ENCODE results near the gene ZSWIM4.
A peak's percentile ranks its signal among the peaks of the same experiment; 100 is the strongest.

ZSWIM4 gene

DNA sequence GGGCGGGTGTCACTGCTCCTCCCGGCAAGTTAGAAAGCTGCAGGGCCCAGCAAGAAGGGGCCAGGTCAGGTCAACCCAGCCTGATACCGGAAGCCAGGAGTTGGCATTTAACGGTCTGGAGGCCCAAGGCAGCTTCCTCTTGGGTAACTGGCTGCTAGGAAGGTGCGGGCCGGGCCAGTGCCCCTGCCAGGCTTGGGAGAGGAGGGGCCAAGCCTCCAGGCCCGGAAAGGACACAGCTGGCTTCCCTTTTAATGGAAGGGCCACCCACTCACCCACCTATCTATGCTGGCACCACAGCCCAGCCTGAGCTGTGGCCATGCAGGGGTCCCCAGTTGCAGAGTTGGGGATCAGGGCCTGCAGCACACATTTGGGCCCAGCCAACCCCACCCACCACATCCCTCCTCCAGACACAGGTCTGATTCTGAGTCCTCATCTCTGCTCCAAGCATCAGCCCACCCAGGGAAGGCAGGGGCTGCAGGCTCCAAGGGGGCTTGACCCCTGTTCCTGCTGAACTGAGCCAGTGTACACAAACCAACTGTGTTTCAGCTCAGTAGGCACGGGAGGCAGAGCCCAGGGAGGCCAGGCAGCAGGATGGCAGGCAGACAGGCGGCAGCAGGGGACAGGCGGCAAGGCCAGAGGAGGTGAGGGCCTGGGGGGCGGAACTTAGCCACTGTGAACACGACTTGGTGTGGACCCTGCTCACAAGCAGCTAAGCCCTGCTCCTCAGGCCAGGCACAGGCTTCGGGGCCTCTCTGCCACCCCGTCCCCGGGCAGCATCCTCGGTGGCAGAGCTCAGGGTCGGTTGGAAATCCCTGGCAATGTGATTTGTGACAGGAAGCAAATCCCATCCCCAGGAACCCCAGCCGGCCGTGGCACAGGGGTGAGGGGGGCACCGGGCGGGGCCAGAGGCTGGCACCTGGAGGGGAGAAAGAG lies 40.8 kb downstream of the ZSWIM4 start:
- DNase-seq, result peak; percentile 75

DNA sequence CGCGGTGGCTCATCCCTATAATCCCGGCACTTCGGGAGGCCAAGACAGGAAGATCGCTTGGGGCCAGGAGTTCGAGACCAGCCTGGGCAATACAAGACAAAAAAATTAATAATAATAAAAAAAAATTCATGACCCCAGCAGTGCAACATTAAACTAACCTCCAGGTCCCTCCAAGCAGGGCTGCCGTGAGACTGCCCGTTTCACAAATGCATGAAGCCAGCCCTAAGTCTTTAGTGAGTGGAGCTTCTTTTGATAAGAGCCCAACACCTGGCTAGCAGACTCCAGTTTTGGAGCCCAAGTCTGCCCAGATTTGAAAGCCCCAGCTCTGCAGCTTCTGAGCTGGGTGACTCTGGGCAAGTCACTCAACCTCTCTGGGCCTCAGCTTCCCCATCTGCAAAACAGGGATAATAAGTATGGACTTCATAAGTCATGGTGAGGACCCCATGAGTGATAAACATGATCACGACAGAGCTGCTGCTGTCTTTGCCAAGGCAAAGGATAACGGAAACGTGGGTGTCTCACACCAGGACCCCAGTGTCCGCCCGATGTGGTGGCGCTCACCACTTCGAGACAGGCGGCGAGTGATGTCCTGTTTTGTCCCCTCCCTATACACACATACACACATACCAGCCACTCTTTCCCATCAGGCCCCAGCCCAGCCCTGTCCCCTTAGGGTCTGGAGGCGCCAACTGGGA lies 43.3 kb downstream of the ZSWIM4 start:
- no peak for DNase-seq

DNA sequence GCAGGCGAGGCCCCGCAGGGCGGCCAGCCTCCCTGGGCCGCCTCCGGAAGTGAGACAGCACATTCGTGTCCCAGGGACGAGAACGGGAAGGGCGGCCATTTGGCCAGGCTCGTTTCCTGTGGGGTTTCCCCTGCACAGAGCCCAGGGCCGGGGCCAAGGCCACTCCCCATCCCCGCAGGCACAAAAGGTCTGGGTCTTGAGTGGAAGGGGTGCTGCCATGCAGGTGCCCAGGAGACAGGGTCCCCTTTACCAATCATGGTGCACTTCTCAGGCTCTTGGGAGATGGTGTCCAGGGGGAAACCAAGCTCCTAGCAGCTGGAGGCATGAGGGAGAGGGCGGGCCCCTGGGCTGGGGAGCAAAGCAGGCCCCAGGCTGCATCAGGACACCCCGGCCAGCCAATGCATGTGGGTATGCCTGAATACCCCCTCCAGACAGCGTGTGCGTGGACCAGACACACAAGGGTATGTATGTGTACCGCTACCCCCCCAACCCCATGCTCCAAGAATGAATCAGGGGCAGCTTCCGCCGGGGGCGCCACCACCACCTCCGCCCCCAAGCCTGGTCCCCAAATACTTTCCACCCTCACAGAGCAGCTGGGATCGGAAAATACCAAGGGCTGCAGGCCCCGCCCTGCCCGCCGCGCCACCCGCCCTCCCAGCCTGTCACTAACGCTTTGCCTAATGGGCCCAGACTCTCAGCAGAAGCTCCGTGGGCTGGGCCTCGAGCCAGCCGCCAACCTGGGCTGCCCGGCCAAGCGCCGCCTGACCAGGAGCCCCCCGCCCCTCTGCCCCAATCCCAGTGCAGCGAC lies 44.1 kb downstream of the ZSWIM4 start:
- DNase-seq, result peak; percentile 93

DNA sequence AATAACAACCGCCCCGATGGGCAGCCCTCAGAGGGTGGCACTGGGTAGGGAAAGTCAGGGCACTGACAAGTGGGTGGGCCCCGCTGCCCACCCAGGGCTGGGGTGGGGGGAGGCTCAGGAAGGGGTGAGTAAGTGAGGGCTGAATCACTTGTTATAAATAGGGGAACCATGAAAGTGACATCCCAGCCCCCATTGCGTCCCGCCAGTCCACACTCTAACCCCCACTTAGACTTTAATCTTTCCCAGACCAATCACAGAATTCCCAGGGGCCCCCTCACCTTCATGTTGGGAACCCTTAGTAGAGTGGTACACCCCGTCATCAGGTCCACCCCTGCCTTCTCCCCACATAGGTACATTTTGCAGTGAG lies 44.7 kb downstream of the ZSWIM4 start:
- DNase-seq, result peak; percentile 81

DNA sequence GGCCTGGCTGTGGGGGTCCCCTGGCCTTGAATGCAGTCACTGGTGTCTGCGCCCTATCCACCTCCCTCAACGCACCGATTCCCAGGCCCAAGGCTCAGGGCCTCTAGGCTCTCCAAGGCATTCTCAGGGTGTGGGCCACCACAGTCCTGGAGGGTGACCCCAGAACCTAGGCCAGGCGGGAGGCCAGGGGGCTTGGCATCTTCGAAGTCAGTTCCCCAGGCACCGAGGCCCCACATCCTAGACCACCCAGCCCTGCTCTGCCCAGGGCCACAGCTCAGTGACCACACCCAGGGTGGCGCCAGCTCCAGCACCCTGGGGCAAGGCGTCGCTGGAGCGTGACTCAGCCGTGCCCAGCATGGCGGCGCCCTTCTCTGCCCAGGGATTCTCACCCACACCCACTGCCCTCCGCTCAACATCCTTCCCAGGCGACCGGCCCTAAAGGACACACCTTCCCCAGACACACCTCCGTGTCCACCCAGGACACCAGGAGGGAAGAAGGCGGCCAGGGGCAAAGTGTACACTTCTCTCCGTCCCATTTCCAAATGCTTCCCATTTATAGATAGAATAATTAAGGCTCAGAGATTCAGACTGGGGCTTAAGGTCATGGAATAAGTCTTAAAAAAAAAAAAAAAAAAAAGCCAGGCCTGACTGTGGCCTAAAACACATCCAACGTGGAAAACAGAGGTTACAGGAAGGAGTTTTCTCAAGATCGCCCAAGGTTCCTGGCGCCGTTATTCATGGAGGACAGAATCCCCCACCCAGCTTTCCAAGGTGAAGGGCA lies 45.3 kb downstream of the ZSWIM4 start:
- DNase-seq, result no peak

DNA sequence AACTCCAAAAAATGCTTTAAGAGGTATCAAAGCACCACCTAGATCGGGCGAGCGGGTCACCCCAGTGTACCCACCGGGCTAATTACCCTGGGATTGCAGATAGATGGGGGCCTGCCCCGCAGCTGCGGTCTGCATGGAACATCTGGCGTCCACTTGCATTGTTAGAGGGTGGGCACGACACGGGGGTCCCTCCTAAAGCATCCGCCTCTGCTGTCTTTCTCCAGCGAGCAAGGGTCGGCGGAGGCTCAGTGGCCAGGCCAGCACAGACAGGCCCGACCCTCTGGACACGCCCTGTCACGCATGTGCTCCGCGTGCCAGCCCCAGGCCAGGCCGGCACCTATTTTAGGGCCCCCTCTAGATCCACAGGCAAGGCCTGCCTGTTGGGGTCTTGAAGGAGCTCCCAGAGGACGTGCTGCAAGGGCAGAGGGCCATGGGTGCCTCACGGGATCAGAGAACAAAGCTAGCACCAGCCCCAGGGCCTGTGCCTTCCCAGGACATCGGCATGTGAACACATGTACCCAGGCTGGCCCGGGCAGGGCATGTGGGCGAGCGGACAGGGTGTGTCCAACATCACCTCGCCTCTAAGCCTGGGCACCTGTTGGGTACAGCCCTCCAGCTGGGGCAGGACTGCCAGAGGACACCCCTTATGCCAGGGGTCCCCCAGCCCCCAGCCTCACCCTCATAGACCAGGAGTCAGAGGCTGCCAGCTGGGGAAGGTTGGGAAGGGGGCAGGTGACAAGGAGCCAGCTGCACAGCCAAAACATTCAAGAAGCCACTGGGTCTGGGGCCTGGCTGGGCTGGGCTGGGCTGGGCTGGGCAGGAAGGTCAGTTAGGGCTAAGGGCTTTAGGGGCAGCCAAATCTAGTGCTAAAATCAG lies 46.1 kb downstream of the ZSWIM4 start:
- no peak for DNase-seq

DNA sequence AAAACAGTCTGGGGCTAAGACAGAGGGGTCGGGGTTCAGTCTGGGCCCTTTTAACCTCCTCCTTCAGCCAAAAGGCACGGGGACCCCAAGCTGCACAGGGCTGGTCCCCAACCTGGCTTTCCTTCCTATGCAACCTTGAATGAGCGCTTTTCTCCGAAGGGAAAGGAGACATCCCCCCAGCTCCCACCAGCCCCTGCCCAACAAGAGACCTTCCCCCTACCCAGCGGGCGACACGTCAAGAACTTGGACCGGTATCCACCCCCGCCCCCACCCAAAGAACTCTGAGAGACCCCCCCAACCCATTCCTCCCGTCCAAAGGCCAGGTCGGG lies 46.7 kb downstream of the ZSWIM4 start:
- no peak for DNase-seq

DNA sequence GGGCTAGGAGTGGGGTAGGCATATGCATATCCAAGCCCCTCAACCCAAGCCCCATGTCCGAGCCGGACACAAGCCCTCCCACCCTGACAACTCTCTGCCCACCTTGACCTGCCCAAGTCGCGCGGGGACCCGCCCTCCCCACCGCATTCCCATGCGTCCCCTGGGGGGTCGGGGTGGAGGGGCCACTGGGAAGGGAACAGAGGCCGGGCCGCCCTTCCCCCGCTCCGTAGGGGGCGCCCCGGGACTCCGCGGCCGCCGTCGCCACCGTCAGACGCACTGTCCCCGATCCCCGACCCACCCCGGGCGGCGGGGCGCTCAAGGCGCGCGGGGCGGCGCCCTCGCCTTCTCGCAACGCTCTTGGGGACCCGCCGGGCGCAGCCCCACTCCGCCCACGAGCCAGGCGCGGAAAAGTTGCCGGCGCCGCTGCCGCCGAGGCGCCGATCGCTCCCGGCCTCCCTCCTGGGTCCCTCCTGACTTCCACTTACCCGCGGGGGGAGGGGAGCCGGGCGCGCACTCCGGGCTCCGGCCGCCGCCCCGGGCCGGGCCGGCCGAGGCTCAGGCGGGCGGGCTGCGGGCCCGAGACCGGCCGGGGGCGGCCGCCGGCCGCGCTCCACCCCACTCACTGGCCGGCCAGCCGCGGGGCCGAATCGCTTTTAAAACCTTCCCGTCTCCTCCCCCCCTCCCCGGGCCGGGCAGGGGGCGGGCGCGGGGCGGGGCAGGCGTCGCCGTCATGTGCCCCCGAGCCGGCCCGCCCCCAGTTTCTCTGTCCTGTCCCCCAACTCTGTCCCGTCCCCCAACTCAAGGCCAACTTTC lies 47.3 kb downstream of the ZSWIM4 start:
- peak; percentile 46 for DNase-seq

DNA sequence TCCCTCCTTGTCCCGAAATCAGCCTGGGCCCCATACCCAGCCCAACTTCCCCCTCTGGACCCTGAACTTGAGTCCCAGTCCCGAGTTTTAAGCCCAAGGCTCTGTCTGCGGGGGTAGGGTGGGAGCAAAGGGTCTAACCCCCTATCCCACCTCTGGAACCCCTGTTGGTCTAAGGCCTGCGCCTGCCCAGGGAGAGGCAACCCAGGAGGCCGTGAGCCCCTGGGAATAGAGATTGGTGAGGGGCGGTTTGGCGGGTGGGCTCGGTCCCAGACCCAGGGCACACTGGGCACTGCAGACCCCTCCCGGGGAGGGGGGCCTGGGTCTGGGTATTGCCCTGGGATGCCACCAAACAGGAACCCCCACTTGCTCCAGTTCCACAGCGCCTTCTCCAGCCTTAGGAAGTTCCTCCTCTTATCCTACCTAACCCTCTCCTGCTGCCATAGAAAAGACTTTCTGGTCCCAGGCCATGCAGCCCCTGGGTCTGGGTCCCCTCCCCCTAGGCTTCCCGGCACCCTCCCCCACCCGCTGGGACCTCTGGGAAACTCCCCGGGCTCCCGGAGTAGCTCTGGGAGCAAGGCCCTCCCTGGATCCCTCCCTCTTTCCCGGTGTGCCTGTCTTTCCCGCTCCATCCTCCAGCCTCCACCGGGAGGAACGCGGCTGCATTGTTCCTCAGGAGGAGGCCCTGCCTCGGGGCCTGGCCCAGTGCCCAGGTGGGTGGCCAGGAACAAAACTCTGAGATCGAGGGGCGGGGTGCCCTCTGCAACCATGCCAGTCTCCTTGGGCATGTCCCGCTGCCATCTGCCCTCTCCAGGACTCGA lies 48.1 kb downstream of the ZSWIM4 start:
- no peak for DNase-seq

DNA sequence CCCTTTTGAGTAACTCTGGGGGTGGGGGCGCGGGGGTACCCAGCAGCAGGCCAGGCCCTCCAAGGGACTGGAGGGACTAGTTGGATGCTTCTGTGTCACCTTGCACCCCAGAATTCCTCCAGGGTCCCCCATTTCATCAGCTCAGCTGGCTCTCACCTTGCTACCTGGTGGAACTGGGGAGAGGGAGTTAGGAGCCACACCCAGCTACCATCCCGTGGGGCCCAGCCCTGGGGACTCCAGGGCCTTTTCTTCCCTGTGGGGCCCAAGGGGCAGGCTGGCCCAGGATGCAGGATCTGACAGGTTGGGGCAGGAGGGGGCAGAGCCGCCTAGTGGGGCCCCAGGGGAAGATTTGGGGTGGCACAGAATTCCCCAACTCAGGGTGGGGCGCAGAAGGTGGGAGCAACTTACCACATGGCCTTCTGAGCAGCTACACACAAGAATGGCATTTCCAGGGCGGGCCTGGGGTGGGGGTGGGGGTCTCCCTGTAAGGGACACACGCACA lies 48.9 kb downstream of the ZSWIM4 start:
- DNase-seq, result no peak

DNA sequence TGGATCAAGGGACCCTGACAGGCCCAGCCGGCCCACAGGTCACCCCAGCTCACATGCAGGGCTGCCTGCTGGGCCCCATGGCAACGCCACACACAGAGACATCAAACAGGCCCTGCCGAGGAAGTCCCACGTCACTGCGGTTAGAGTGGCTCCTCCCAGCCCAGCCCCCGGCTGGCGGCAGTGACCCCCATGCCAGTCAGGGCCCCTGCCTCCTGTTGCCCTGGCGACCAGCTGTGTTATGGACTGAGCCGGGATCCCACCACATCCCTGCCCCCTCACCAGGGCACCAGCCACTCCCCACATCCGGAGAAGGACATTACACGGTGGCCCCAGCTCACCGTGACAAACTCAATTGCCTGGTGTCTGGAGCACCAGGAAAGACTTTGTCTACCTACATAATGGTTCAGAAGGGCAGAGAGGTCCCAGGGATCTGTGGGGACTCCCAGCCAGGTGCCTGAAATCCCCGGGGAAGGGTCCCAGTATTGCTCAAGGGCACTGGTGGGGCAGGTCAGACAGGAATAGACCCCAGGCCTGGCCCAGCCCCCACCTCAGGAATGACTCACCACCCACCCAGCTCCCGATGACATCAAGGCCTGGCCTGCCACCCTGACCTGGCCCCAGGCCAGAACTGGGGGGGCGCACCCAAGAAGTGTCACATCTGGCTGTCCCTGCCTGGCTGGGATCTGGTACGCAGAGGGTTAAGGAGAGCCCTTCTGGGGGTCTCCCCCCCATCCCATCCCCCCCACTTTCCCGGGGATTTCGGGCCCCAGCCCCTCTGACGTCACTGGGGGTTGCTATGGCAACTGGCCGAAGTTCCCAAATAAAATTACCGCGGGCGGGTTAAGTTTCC lies 51.5 kb downstream of the ZSWIM4 start:
- peak; percentile 79 for DNase-seq

DNA sequence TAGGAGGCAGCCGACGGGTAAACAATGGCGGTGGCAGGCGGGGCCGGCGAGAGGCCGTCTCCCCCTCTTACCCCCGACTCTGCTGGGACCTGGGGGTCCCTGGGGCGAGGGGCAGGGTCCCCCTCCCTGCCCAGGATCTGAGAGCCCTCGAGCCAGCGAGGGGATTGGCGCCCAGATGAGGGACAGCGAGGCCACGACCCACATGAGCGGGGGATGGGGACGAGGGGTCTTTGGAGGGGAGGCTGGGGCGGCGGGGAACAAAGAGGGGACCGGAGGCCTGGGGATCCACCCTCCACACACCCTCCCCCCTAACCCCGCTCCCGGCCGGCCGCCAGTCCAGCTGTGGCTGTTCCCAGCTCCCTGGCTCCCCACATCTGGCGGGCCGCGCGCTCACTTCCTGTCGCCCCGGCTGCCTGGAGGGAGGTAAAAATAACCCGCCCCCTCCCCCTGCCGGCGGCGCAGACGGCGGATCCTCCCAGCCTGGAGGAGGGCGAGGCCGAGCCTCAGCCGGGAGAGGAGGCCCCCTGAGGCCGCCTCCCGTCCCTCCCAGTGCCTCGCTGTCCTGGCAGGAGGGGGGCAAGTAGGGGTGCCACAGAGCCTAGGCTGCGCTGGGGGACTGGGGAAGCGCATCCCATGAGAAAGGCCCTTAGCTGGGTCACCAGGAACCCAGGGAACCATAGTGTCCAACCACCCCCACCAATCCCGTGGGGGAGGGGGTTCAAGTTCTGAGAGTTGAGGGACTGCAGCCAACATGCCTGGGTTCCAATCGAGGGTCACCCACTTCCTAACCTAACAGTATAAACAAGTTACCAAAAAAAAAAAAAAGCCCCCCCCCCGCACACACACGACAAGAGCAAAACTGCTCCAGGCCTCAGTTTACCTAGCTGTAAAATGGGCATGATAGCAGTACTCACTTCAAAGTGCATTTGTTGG lies 52.4 kb downstream of the ZSWIM4 start:
- DNase-seq, result peak; percentile 26

DNA sequence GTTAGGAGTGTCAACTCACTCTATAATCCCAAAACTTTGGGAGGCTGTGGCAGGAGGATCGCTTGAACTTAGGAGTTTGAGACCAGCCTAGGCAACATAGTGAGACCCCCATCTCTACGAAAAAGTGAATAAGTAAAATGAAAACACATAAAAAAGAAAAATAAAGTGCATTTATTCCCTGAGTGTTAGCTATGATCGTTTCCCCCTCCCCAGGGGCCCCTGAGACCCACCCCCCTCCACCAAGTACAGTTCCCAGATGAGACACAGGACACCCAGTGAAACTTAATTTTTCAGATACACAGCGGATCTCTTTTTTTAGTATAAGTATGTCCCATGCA lies 53.1 kb downstream of the ZSWIM4 start:
- DNase-seq, result no peak

DNA sequence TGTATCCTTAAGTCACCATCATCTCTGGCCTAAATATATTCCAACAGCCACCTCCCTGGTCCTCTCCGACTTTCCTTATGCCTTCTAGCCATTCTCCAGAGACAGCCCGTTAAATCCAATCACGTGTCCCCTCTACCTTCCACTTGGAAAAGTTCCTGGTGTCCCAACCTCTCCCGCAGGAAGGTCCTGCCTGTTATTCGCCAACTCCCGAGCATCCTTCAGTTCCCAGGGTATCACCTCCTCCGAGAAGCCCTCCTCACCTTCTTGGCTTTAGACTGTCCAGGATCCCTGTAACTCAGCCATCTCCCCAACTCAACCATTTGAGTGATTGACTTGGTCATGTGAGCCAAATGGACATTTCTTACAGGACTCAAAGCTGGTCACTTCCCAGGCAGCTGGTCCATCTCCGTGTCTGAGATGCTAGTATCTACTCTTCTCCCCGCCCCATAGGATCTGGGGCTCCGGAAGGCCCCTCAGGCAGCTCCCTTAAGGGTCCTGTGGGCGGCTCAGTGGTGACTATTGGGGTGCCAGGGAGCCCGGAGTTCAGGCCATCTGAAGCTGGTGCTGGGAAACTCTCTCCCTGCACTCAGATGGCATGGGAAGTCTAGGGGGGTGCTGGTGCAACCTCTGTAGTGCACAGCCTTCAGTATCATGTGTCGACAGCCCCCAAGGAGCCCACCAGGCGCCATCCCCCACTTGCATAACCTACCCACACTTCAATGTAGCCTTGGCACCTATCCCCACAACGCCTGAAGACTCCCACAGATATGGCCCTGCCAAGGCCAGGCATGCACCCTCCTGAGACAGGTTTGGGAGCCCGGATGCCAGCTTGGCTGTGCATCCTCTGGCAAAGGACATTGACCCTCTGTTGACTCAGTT lies 53.8 kb downstream of the ZSWIM4 start:
- DNase-seq, result no peak

DNA sequence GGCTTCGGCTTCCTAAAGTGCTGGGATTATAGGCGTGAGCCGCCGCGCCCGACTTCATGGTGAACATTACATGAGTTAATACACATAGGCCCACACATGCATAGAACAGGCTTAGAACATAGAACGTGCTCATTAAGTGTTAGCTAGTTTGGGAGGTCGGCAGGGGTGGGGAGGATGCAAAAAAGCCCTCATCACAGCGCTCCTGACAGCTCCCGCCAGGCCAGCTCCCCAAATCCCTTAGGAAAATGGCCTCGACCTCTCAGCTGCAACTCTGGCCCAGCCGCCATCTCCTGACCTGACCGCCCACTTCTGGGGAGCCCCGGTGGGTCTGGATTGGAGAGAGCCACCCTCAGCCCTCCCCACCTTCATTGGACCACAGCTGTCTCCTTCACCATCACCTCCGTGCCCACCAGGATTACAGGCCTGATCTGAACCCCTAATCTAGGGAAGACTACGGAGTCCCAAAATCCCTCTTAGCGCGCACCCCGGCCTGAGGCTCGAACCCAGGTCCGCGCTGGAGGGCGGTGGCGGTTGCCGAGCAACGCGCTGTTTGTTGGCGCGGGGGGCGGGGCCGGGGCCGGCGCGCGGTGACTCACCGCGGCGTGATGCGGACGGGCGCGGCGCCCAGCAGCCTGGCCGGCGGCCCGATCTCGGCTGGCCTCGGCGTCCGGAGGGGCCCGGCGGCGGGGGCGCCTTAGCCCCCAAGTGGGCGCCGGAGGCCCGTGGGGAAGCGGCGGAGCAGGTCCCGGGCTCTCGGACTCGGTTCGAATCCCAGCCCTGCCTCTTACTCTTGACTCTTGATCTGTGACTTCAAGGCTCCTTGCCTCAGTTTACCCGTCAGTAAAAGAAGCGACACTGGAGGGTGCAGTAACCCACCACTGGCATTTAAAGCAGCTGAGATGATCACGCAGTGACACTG lies 55.0 kb downstream of the ZSWIM4 start:
- peak; percentile 15 for DNase-seq

All from KG1 (cell line).